ENCODE data around the gene ANKRD13A. TPM values are rescaled to one million over a fixed set of nuclear protein-coding genes. Genes with fewer than 3 reads are reported as not detected.

Gene ANKRD13A
- total RNA-seq, 1 donor from 2014 or later = 38.0 TPM

- H3K4me3 Mint-ChIP-seq (ENCODE audit: low read depth) = no peak overlapping the region
- DNase-seq (ENCODE audit: low spot score, unreplicated experiment) = no peak
- TF ChIP-seq CTCF (IDR thresholded peaks at IDR 0.05; ENCODE audit: unreplicated experiment) = no peak
- no peak overlapping the region for H3K27ac Mint-ChIP-seq
- H3K27me3 Mint-ChIP-seq = no peaks in the 10 kb centered on the region
- no peaks in the 10 kb centered on the region for H3K9me3 Mint-ChIP-seq (ENCODE audit: low read depth)
- peaks cover 12% of the 10 kb centered on the region for H3K4me1 Mint-ChIP-seq (ENCODE audit: low read depth)
- peaks cover 34% of the 10 kb centered on the region for H3K36me3 Mint-ChIP-seq (ENCODE audit: insufficient read depth)
Measured at GRCh38 chr12:109952873-109953272, 46.4 kb upstream of the ANKRD13A start.

DNA sequence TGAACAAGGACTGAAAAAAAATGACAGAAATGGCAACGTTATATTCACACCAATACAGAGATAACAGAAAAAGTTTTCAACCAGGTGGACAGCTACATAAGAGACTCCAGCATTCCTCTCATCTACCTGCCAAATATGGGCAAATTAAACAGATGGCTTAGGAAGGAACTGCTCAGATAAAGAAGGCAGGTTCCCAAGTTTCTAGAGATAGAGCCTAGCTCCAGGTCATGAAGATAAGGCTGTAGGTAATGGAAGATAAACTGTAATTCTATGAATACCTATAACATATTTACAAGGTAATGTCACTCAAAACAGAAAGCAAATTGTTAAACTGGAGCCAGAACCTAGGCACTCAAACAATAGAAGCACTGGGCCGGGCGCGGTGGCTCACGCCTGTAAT, 45.6 kb upstream of the ANKRD13A start:
- Mint-ChIP-seq H3K36me3 (ENCODE audit: insufficient read depth) (peaks cover 36% of the 10 kb centered on the region), H3K4me3 (ENCODE audit: low read depth) (no peak overlapping the region), H3K9me3 (ENCODE audit: low read depth) (no peaks in the 10 kb centered on the region), H3K4me1 (ENCODE audit: low read depth) (peaks cover 8% of the 10 kb centered on the region), H3K27me3 (no peaks in the 10 kb centered on the region), H3K27ac (peak overlapping the region; percentile 23)
- no peak for DNase-seq (ENCODE audit: low spot score, unreplicated experiment)
- TF ChIP-seq CTCF (IDR thresholded peaks at IDR 0.05; ENCODE audit: unreplicated experiment) = no peak

DNA sequence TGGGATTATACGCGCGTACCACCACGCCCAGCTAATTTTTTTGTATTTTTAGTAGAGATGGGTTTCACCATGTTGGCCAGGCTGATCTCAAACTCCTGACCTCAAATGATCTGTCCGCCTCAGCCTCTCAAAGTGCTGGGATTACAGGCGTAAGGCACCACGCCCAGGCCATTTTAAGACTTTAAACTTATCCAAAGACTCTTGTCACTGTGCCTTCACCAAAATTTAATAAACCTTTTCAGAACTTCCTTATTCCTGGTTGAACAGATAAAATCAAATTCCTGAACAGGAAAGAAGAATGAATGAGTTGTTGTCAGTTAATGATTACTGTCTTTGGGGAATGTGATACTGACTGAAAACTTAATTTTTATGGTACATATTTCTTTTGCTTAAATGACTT, 40.9 kb upstream of the ANKRD13A start:
- Mint-ChIP-seq H3K4me1 (ENCODE audit: low read depth) (no peaks in the 10 kb centered on the region), H3K4me3 (ENCODE audit: low read depth) (no peak overlapping the region)

GRCh38 chr12:109959411-109960093, 39.7 kb upstream of the ANKRD13A start:
- peaks cover 17% of the 10 kb centered on the region for H3K36me3 Mint-ChIP-seq (ENCODE audit: insufficient read depth)
- no peaks in the 10 kb centered on the region for H3K4me1 Mint-ChIP-seq (ENCODE audit: low read depth)
- TF ChIP-seq CTCF (IDR thresholded peaks at IDR 0.05; ENCODE audit: unreplicated experiment) = no peak
- H3K27ac Mint-ChIP-seq = no peak overlapping the region
- no peak for DNase-seq (ENCODE audit: low spot score, unreplicated experiment)
- H3K9me3 Mint-ChIP-seq (ENCODE audit: low read depth) = no peaks in the 10 kb centered on the region
- H3K27me3 Mint-ChIP-seq = no peaks in the 10 kb centered on the region
- H3K4me3 Mint-ChIP-seq (ENCODE audit: low read depth) = no peak overlapping the region

More for the DNA sequence above, 40.9 kb upstream of the ANKRD13A start:
- DNase-seq (ENCODE audit: low spot score, unreplicated experiment) = no peak
- Mint-ChIP-seq H3K27ac (no peak overlapping the region), H3K36me3 (ENCODE audit: insufficient read depth) (peaks cover 22% of the 10 kb centered on the region), H3K9me3 (ENCODE audit: low read depth) (no peaks in the 10 kb centered on the region), H3K27me3 (no peaks in the 10 kb centered on the region)
- no peak for TF ChIP-seq CTCF (IDR thresholded peaks at IDR 0.05; ENCODE audit: unreplicated experiment)

DNA sequence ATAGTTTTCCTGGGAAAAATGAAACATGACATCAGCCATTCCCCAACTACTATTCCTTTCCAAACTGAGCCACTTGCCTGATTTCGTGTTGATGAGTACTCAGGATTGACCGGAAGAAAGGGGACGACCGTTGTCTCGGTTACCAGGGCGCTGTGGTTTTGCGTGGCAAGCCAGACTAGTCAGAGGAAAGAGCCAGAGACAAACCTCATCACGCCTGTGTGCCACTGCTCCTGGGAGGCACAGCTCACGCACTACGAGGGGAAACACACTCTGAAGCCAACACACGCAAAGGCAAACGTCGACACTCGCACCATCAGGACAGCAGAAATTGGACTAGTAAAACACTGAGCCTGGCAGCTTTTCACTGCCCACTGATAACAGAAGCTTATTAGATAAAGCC, 38.0 kb upstream of the ANKRD13A start:
- TF ChIP-seq CTCF (IDR thresholded peaks at IDR 0.05; ENCODE audit: unreplicated experiment) = no peak
- Mint-ChIP-seq H3K27me3 (no peaks in the 10 kb centered on the region), H3K4me3 (ENCODE audit: low read depth) (no peak overlapping the region)

More for the DNA sequence above, 38.0 kb upstream of the ANKRD13A start:
- DNase-seq (ENCODE audit: low spot score, unreplicated experiment) = no peak
- H3K27ac Mint-ChIP-seq = no peak overlapping the region
- H3K4me1 Mint-ChIP-seq (ENCODE audit: low read depth) = no peaks in the 10 kb centered on the region
- no peaks in the 10 kb centered on the region for H3K9me3 Mint-ChIP-seq (ENCODE audit: low read depth)
- H3K36me3 Mint-ChIP-seq (ENCODE audit: insufficient read depth) = peaks cover 20% of the 10 kb centered on the region
